Glutamatergic neuron (in vitro differentiated cells): Measurements from ENCODE around the gene TAPBP. TPM values are rescaled to one million over a fixed set of nuclear protein-coding genes. Genes with fewer than 3 reads are reported as not detected.
A peak's percentile ranks its signal among the peaks of the same experiment; 100 is the strongest.

Source experiments
- DNase-seq: peaks from one replicate; pipeline ENCODE4 v3.0.0; 2022
- H3K27ac Mint-ChIP-seq: one replicate; pipeline ENCODE4 v1.8.0; 2020; ENCODE audit warnings: mild to moderate bottlenecking, mixed read lengths, inconsistent platforms; ENCODE audit not compliant: unreplicated experiment
- H3K27me3 Mint-ChIP-seq: one replicate; pipeline ENCODE4 v1.8.0; 2020; ENCODE audit warnings: mild to moderate bottlenecking, moderate library complexity, mixed read lengths, inconsistent platforms; ENCODE audit not compliant: unreplicated experiment
- H3K36me3 Mint-ChIP-seq: one replicate; pipeline ENCODE4 v1.8.0; 2020; ENCODE audit warnings: mild to moderate bottlenecking, mixed read lengths, inconsistent platforms; ENCODE audit not compliant: unreplicated experiment
- H3K4me1 Mint-ChIP-seq: one replicate; pipeline ENCODE4 v1.8.0; 2020; ENCODE audit warnings: mild to moderate bottlenecking, low read depth, mixed read lengths, inconsistent platforms; ENCODE audit not compliant: unreplicated experiment
- H3K4me3 Mint-ChIP-seq: one replicate; pipeline ENCODE4 v1.8.0; 2020; ENCODE audit warnings: mild to moderate bottlenecking, mixed read lengths, inconsistent platforms; ENCODE audit not compliant: unreplicated experiment
- H3K9me3 Mint-ChIP-seq: one replicate; pipeline ENCODE4 v1.8.0; 2020; ENCODE audit warnings: mild to moderate bottlenecking, moderate library complexity, mixed read lengths, inconsistent platforms; ENCODE audit not compliant: unreplicated experiment
- CTCF ChIP-seq: fragments of 200-600 bp; sonication (generic); IDR thresholded peaks from one replicate; pipeline ENCODE4 v1.5.0; 2021; ENCODE audit not compliant: partially characterized antibody, unreplicated experiment
- total RNA-seq: library from RNA; stranded (reverse); fragmentation: NEBNext Ultra II Directional; extraction: Animal tissue kit (Norgen Biotek cat#: 25700); gene quantifications from one replicate; pipeline ENCODE4 v1.2.1, GENCODE V29; 2021; ENCODE audit not compliant: unreplicated experiment

The TAPBP gene
- total RNA-seq, 1 donor from 2014 or later, result 4.7 TPM

DNA sequence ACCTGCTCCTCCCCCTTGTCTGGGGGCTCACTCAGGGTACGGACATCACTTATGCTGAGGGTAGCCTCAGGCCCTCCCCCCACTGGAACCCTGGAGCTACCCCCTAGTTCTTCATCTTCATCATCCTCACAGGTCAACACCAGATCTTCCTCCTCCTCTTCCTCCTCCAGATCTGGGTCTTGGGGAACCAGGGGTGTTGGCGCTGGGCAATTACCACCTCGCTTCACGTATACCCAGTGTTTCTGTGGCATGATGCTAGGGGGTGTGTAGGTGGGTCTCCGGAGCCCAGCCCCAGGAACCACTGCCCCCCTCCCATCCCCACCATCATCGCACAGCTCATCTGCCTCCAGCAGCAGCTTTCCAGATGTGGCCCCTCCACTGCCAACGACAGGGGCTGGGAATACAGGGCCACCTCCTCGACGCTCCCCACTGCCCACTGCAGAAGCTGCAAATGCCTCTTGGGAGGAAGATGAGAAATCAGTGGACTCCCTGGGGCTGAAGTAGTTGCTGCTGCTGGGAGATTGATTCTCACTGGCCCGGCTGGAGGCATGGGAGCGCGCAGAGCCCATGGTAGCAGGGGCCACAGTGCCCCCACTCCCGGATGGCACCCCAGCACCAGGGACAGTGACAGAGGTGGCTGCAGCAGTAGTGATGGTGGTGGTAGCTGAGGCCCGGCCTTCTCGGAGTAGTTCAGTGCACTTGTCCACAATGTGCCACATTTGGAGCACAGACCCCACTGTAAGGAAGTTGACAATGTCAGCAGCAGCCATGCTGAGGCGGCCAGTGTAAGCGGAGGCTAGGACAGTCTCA, 2.1 kb upstream of the TAPBP start:
- H3K4me3 Mint-ChIP-seq, result peak overlapping the region; percentile 81
- H3K27ac Mint-ChIP-seq, result no peak overlapping the region
- no peak for DNase-seq
- H3K4me1 Mint-ChIP-seq, result peaks cover 18% of the 10 kb centered on the region
- no peaks in the 10 kb centered on the region for H3K36me3 Mint-ChIP-seq
- peaks cover 10% of the 10 kb centered on the region for H3K27me3 Mint-ChIP-seq
- peaks cover 15% of the 10 kb centered on the region for H3K9me3 Mint-ChIP-seq
- TF ChIP-seq CTCF, result no peak

- no peaks in the 10 kb centered on the region for H3K36me3 Mint-ChIP-seq
- H3K27ac Mint-ChIP-seq, result no peak overlapping the region
- H3K4me1 Mint-ChIP-seq, result peaks cover 17% of the 10 kb centered on the region
- H3K4me3 Mint-ChIP-seq, result peak overlapping the region; percentile 73
- no peak for TF ChIP-seq CTCF
- H3K27me3 Mint-ChIP-seq, result peaks cover 10% of the 10 kb centered on the region
- peaks cover 11% of the 10 kb centered on the region for H3K9me3 Mint-ChIP-seq
- DNase-seq, result no peak
These were observed 1.3 kb upstream of the TAPBP start for GRCh38 chr6:33314943-33315792.

DNA sequence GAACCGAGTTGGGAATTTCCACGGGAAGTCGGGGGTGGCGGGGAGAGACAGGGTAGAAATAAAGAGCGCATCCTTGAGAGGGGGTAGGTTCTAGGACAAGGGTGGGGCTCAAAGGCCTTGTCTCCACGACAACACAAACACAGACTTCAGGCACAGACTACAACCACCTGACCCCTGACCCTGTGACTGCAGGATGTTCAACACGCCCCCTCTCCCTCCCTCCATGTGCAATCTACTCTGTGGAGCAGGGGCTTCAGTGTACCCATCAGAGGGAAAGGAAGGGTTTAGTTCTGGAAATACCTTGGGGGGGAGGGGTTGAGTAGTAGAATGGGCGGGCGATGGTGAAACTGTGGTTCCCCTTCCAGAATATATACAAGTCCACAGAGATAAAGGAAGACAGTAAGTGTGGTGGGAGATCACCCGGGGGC, 651 bp upstream of the TAPBP start:
- peak overlapping the region; percentile 73 for H3K4me3 Mint-ChIP-seq
- DNase-seq, result no peak
- no peaks in the 10 kb centered on the region for H3K36me3 Mint-ChIP-seq
- H3K4me1 Mint-ChIP-seq, result peaks cover 17% of the 10 kb centered on the region
- peaks cover 11% of the 10 kb centered on the region for H3K9me3 Mint-ChIP-seq
- H3K27ac Mint-ChIP-seq, result no peak overlapping the region
- no peak for TF ChIP-seq CTCF
- H3K27me3 Mint-ChIP-seq, result peaks cover 10% of the 10 kb centered on the region

DNA sequence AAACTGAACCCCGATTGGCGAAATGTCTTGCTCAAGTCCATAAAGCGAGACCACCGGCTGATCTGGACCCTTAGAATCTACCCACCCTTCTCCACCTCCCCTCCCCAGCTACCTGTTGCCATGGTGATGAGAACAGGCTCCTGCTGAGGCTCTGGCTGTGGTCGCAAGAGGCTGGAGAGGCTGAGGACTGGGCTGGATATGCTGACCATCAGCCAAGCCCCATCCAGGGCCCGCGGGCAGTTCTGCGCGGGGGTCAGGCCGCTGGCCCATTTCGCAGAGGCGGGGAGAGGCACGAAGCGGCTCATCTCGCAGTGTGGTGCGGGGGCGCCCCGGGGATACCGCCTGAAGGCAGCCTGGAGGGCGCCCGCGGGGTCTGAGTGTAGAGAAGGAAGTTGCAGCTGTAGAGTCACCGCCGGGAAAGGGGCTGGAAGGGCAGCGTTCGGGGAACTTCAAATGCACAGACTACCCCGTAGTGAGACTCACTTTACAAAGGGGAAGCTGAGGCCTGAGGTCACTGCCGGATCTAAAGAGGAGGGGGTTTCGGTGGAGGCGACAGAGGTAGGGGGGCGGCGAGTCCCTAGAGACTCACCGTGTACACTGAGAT, 671 bp downstream of the TAPBP start:
- peak; percentile 47 for DNase-seq
- peaks cover 6% of the 10 kb centered on the region for H3K9me3 Mint-ChIP-seq
- H3K27me3 Mint-ChIP-seq, result peaks cover 10% of the 10 kb centered on the region
- peak overlapping the region; percentile 94 for H3K4me3 Mint-ChIP-seq
- TF ChIP-seq CTCF, result no peak
- H3K27ac Mint-ChIP-seq, result peak overlapping the region; percentile 52
- H3K4me1 Mint-ChIP-seq, result peaks cover 9% of the 10 kb centered on the region
- H3K36me3 Mint-ChIP-seq, result no peaks in the 10 kb centered on the region
